ENCODE results near the gene DUSP28.

GRCh38 chr2:240528406-240529040 is 31.6 kb upstream of the DUSP28 start:
- TF ChIP-seq CTCF (conservative IDR thresholded peaks at IDR 0.05; ENCODE audit: low read depth, low read length): no peak
- TF ChIP-seq EZH2 (IDR thresholded peaks at IDR 0.05; ENCODE audit: borderline replicate concordance, low read depth, low read length, poor library complexity, severe bottlenecking): no peak

Measured in A673 (cell line).